Left lung (tissue), 10 donors: ENCODE data around the gene ZCCHC24. TPM values are rescaled to one million over a fixed set of nuclear protein-coding genes. Genes with fewer than 3 reads are reported as not detected.

Source experiments
- ATAC-seq: fragments of 200-7000 bp; cut with Tn5 transposase; one replicate; pipeline ENCODE4 v1.9.1; 2020; ENCODE audit warnings: moderate library complexity
- DNase-seq, 4 donors: peaks; one replicate each; pipeline ENCODE4 v3.0.0-alpha.2; 2013 to 2020
- H3K27ac ChIP-seq, 2 donors: fragments of 200-600 bp; sonication (generic) in 1 of 2; one replicate each; pipeline versions ENCODE4 v1.5.0 to v1.8.0; 2020 to 2021
- H3K27me3 ChIP-seq, 2 donors: fragments of 200-600 bp; sonication (generic) in 1 of 2; one replicate each; pipeline versions ENCODE4 v1.5.0 to v1.8.0; 2020 to 2021
- H3K36me3 ChIP-seq, 2 donors: fragments of 200-600 bp; sonication (generic) in 1 of 2; one replicate each; pipeline versions ENCODE4 v1.5.0 to v1.8.0; 2020 to 2021
- H3K4me1 ChIP-seq, 2 donors: fragments of 200-600 bp; one replicate each; pipeline ENCODE4 v1.8.0; 2021
- H3K4me3 ChIP-seq, 2 donors: fragments of 200-600 bp; sonication (generic) in 1 of 2; one replicate each; pipeline versions ENCODE4 v1.5.0 to v1.8.0; 2020 to 2021; ENCODE audit warnings: mild to moderate bottlenecking in 1 of 2
- H3K9me3 ChIP-seq, 2 donors: fragments of 200-600 bp; sonication (generic) in 1 of 2; one replicate each; pipeline versions ENCODE4 v1.5.0 to v1.8.0; 2020 to 2021
- CTCF ChIP-seq, 2 donors: fragments of 200-600 bp; sonication (generic) in 1 of 2; IDR thresholded peaks; one replicate each; pipeline versions ENCODE4 v1.5.0 to v1.8.0; 2021; ENCODE audit warnings: antibody characterized with exemption in 2 of 2
- intact Hi-C, 2 donors: fragments of 100-400 bp; cut with DNase I; formaldehyde crosslinking; loops; one replicate each; pipeline versions ENCODE4 v1.11.2 to v1.14.2; 2022
- polyA plus RNA-seq, 6 donors: library from polyadenylated mRNA; unstranded; fragments of 120-200 nt; gene quantifications; one replicate each; pipeline ENCODE4 v1.2.1, GENCODE V29; 2013; ENCODE audit not compliant: insufficient read length in 6 of 6
- total RNA-seq, 2 donors: library from RNA; stranded (reverse); fragmentation: NEBNext Ultra II Directional; extraction: Animal tissue kit (Norgen Biotek cat#: 25700); gene quantifications; one replicate each; pipeline ENCODE4 v1.2.1, GENCODE V29; 2021
- donor health status: DM: no; HTN: yes; CAD: no.
- donor health status: DM: no; HTN: no; CAD: no.

The ZCCHC24 gene
- total and polyA plus RNA-seq, 8 donors: 28.9 to 48.3 (median 37.1) TPM

GRCh38 chr10:79422178-79422892 is 23.1 kb downstream of the ZCCHC24 start:
- intact Hi-C loops: no loop called here
- no peak for ATAC-seq
- Histone ChIP-seq H3K9me3 (no peaks in the 10 kb centered on the region), H3K27me3 (no peaks in the 10 kb centered on the region), H3K4me3 (no peak overlapping the region), H3K27ac (peak overlapping the region; percentile 1 to 45), H3K36me3 (peaks cover 0 to 10% of the 10 kb centered on the region in 2 donors), H3K4me1 (peaks cover 21 to 50% of the 10 kb centered on the region in 2 donors)
- no peak for TF ChIP-seq CTCF (IDR thresholded peaks at IDR 0.05)
- DNase-seq: peak; percentile 9 to 82 (median 65)

GRCh38 chr10:79420974-79421688 is 24.3 kb downstream of the ZCCHC24 start:
- intact Hi-C loops: no loop called here
- ATAC-seq (no peak), DNase-seq (peak in 1 of 4 donors; percentile 39)
- H3K27me3 ChIP-seq: no peaks in the 10 kb centered on the region
- H3K4me3 ChIP-seq: no peak overlapping the region
- H3K27ac ChIP-seq: no peak overlapping the region
- no peak for TF ChIP-seq CTCF (IDR thresholded peaks at IDR 0.05)
- peaks cover 21 to 59% of the 10 kb centered on the region in 2 donors for H3K4me1 ChIP-seq
- no peaks in the 10 kb centered on the region for H3K9me3 ChIP-seq
- H3K36me3 ChIP-seq: peaks cover 0 to 10% of the 10 kb centered on the region in 2 donors

GRCh38 chr10:79418886-79419595 is 26.4 kb downstream of the ZCCHC24 start:
- H3K27me3 ChIP-seq: no peaks in the 10 kb centered on the region
- no peak overlapping the region for H3K4me3 ChIP-seq
- ATAC-seq (no peak), DNase-seq (peak in 1 of 4 donors; percentile 33)
- peaks cover 9 to 60% of the 10 kb centered on the region in 2 donors for H3K4me1 ChIP-seq
- no peaks in the 10 kb centered on the region for H3K9me3 ChIP-seq
- intact Hi-C loops: no loop called here
- peaks cover 0 to 4% of the 10 kb centered on the region in 2 donors for H3K36me3 ChIP-seq
- TF ChIP-seq CTCF (IDR thresholded peaks at IDR 0.05): no peak
- no peak overlapping the region for H3K27ac ChIP-seq

GRCh38 chr10:79418274-79418673 is 27.1 kb downstream of the ZCCHC24 start:
- H3K27ac ChIP-seq: no peak overlapping the region
- H3K9me3 ChIP-seq: no peaks in the 10 kb centered on the region
- intact Hi-C loops: no loop called here
- TF ChIP-seq CTCF (IDR thresholded peaks at IDR 0.05): no peak
- H3K27me3 ChIP-seq: no peaks in the 10 kb centered on the region
- H3K4me1 ChIP-seq: peaks cover 9 to 67% of the 10 kb centered on the region in 2 donors
- peaks cover 0 to 4% of the 10 kb centered on the region in 2 donors for H3K36me3 ChIP-seq
- H3K4me3 ChIP-seq: no peak overlapping the region
- peak in 1 of 4 donors; percentile 53 for DNase-seq
- ATAC-seq: no peak

- Histone ChIP-seq H3K9me3 (no peaks in the 10 kb centered on the region), H3K27me3 (no peaks in the 10 kb centered on the region), H3K4me1 (peaks cover 9 to 73% of the 10 kb centered on the region in 2 donors), H3K36me3 (peaks cover 0 to 4% of the 10 kb centered on the region in 2 donors), H3K4me3 (no peak overlapping the region), H3K27ac (no peak overlapping the region)
- DNase-seq (peak in 1 of 4 donors; percentile 51), ATAC-seq (no peak)
- intact Hi-C loops: no loop called here
- no peak for TF ChIP-seq CTCF (IDR thresholded peaks at IDR 0.05)
Measured at GRCh38 chr10:79417731-79418130, 27.7 kb downstream of the ZCCHC24 start.
